ENCODE data around the gene NELFE. TPM values are rescaled to one million over a fixed set of nuclear protein-coding genes. Genes with fewer than 3 reads are reported as not detected.

NELFE gene
- total RNA-seq, 1 donor from 2014 or later: 129 TPM

DNA sequence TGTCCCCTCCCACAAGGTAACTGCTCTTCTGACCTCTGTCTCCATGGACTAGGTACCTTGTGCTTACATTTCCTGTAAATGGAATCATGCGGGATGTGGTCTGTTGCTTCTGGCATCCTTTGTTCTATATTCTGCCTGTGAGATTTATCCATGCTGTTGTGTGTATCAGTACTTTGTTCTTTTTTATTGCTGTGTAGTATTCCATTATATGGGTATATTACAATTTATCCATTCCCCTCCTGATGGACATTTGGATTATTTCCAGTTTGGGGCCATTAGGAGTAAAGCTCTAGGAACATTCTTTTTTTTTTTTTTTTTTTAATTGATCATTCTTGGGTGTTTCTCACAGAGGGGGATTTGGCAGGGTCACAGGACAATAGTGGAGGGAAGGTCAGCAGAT is 27.8 kb downstream of the NELFE start:
- H3K27me3 Mint-ChIP-seq (ENCODE audit: insufficient read depth, low read depth): peaks cover 14% of the 10 kb centered on the region

DNA sequence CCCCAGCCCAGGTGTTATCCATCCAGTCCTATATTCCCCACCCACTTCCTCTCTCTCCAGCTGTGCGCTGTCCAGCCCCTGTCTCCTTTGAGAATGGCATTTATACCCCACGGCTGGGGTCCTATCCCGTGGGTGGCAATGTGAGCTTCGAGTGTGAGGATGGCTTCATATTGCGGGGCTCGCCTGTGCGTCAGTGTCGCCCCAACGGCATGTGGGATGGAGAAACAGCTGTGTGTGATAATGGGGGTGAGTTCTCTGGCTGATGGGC is 30.2 kb downstream of the NELFE start:
- H3K36me3 ChIP-seq: no peaks in the 10 kb centered on the region
- no peaks in the 10 kb centered on the region for H3K9me3 ChIP-seq (ENCODE audit: low read depth)
- H3K27ac Mint-ChIP-seq: no peak overlapping the region
- H3K9me3 Mint-ChIP-seq: peaks cover 8% of the 10 kb centered on the region
- no peaks in the 10 kb centered on the region for H3K4me1 ChIP-seq
- no peak for DNase-seq (ENCODE audit: low spot score)
- peaks cover 14% of the 10 kb centered on the region for H3K27me3 Mint-ChIP-seq (ENCODE audit: insufficient read depth, low read depth)
- H3K27me3 ChIP-seq: no peaks in the 10 kb centered on the region
- no peaks in the 10 kb centered on the region for H4K20me1 ChIP-seq (ENCODE audit: low read depth)
- no peak overlapping the region for H3K9ac ChIP-seq
- TF ChIP-seq EZH2phosphoT487 (IDR thresholded peaks at IDR 0.05): no peak
- TF ChIP-seq, protein P1, sequence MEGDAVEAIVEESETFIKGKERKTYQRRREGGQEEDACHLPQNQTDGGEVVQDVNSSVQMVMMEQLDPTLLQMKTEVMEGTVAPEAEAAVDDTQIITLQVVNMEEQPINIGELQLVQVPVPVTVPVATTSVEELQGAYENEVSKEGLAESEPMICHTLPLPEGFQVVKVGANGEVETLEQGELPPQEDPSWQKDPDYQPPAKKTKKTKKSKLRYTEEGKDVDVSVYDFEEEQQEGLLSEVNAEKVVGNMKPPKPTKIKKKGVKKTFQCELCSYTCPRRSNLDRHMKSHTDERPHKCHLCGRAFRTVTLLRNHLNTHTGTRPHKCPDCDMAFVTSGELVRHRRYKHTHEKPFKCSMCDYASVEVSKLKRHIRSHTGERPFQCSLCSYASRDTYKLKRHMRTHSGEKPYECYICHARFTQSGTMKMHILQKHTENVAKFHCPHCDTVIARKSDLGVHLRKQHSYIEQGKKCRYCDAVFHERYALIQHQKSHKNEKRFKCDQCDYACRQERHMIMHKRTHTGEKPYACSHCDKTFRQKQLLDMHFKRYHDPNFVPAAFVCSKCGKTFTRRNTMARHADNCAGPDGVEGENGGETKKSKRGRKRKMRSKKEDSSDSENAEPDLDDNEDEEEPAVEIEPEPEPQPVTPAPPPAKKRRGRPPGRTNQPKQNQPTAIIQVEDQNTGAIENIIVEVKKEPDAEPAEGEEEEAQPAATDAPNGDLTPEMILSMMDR (IDR thresholded peaks at IDR 0.05): no peak
- H3K4me3 ChIP-seq: no peak overlapping the region
- H3K4me2 ChIP-seq: no peak overlapping the region
- H2AFZ ChIP-seq (replicated peaks): no peak overlapping the region
- H3K36me3 Mint-ChIP-seq: no peaks in the 10 kb centered on the region
- H3K27ac ChIP-seq: no peak overlapping the region
- H3K4me1 Mint-ChIP-seq: no peaks in the 10 kb centered on the region
- H3K79me2 ChIP-seq (ENCODE audit: low read depth): no peaks in the 10 kb centered on the region
- H3F3A ChIP-seq (ENCODE audit: low read depth): no peaks in the 10 kb centered on the region
- H3K4me3 Mint-ChIP-seq: peak overlapping the region; percentile 41

More for the DNA sequence above, 27.8 kb downstream of the NELFE start:
- Mint-ChIP-seq H3K36me3 (no peaks in the 10 kb centered on the region), H3K4me3 (no peak overlapping the region), H3K27ac (no peak overlapping the region), H3K9me3 (peaks cover 8% of the 10 kb centered on the region), H3K4me1 (no peaks in the 10 kb centered on the region)
- TF ChIP-seq, protein P1 (IDR thresholded peaks at IDR 0.05): no peak
- TF ChIP-seq EZH2 (IDR thresholded peaks at IDR 0.05) (no peak), EZH2phosphoT487 (IDR thresholded peaks at IDR 0.05) (no peak)
- Histone ChIP-seq H2AFZ (replicated peaks) (no peak overlapping the region), H3K79me2 (ENCODE audit: low read depth) (no peaks in the 10 kb centered on the region), H3F3A (ENCODE audit: low read depth) (no peaks in the 10 kb centered on the region), H3K4me3 (no peak overlapping the region), H3K4me2 (no peak overlapping the region), H3K27ac (no peak overlapping the region), H3K9ac (no peak overlapping the region), H4K20me1 (ENCODE audit: low read depth) (no peaks in the 10 kb centered on the region), H3K9me3 (ENCODE audit: low read depth) (no peaks in the 10 kb centered on the region), H3K36me3 (no peaks in the 10 kb centered on the region), H3K4me1 (no peaks in the 10 kb centered on the region), H3K27me3 (no peaks in the 10 kb centered on the region)
- no peak for DNase-seq (ENCODE audit: low spot score)

DNA sequence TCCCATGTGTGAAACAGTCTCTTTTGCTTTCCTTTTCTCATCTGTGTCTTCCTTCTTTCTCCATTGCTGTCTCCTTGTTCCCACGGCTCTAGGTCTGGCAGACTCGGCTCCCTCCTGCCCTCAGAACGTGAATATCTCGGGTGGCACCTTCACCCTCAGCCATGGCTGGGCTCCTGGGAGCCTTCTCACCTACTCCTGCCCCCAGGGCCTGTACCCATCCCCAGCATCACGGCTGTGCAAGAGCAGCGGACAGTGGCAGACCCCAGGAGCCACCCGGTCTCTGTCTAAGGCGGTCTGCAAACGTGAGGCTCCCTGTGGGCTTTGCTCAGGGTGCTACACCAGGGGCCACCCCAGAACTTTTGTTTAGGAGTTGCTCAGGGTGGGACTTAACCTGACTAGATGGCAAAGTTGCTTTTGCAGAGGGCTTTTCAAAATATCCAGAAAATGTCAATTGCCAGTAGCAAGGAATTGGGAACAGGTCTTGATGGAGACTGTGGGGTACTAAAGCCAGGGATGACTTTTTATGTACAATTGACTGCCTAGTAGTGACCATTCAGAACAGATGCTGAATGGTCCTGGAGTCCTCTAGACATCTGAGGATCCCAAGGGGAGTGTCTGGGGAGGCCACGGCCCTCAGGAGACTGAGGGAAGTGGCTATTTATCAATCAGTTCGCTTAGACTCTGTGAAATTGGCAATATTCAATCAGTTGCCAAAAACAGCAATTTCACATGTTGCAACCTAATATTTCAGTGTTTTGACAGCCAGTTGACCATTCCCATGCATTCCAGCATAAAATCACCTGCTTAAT is 30.7 kb downstream of the NELFE start:
- Histone ChIP-seq H4K20me1 (ENCODE audit: low read depth) (no peaks in the 10 kb centered on the region), H3K4me1 (no peaks in the 10 kb centered on the region), H3K4me3 (no peak overlapping the region), H2AFZ (replicated peaks) (peak overlapping the region; percentile 50), H3K27me3 (no peaks in the 10 kb centered on the region), H3K9me3 (ENCODE audit: low read depth) (no peaks in the 10 kb centered on the region), H3K9ac (peak overlapping the region; percentile 45), H3F3A (ENCODE audit: low read depth) (no peaks in the 10 kb centered on the region), H3K4me2 (no peak overlapping the region), H3K36me3 (no peaks in the 10 kb centered on the region), H3K27ac (no peak overlapping the region), H3K79me2 (ENCODE audit: low read depth) (no peaks in the 10 kb centered on the region)
- H3K9me3 Mint-ChIP-seq: peaks cover 4% of the 10 kb centered on the region
- peaks cover 11% of the 10 kb centered on the region for H3K27me3 Mint-ChIP-seq (ENCODE audit: insufficient read depth, low read depth)
- H3K27ac Mint-ChIP-seq: no peak overlapping the region
- H3K4me1 Mint-ChIP-seq: no peaks in the 10 kb centered on the region
- DNase-seq (ENCODE audit: low spot score): no peak
- no peaks in the 10 kb centered on the region for H3K36me3 Mint-ChIP-seq
- peak overlapping the region; percentile 41 for H3K4me3 Mint-ChIP-seq
- TF ChIP-seq EZH2 (IDR thresholded peaks at IDR 0.05): no peak

- no peaks in the 10 kb centered on the region for H3K9me3 ChIP-seq (ENCODE audit: low read depth)
- H3K4me1 Mint-ChIP-seq: no peaks in the 10 kb centered on the region
- peaks cover 11% of the 10 kb centered on the region for H3K27me3 Mint-ChIP-seq (ENCODE audit: insufficient read depth, low read depth)
- no peaks in the 10 kb centered on the region for H3F3A ChIP-seq (ENCODE audit: low read depth)
- H3K27ac Mint-ChIP-seq: no peak within 1 kb of the TSS
- no peaks in the 10 kb centered on the region for H3K36me3 Mint-ChIP-seq
- H3K27me3 ChIP-seq: no peaks in the 10 kb centered on the region
- TF ChIP-seq, protein P1 (IDR thresholded peaks at IDR 0.05): no peak
- TF ChIP-seq EZH2phosphoT487 (IDR thresholded peaks at IDR 0.05): no peak
- no peak for TF ChIP-seq EZH2 (IDR thresholded peaks at IDR 0.05)
- no peak for DNase-seq (ENCODE audit: low spot score)
- no peaks in the 10 kb centered on the region for H4K20me1 ChIP-seq (ENCODE audit: low read depth)
- H3K4me3 ChIP-seq: no peak within 1 kb of the TSS
- peak within 1 kb of the TSS; percentile 50 for H2AFZ ChIP-seq (replicated peaks)
- no peaks in the 10 kb centered on the region for H3K36me3 ChIP-seq
- no peaks in the 10 kb centered on the region for H3K9me3 Mint-ChIP-seq
- H3K4me1 ChIP-seq: no peaks in the 10 kb centered on the region
- no peaks in the 10 kb centered on the region for H3K79me2 ChIP-seq (ENCODE audit: low read depth)
- H3K9ac ChIP-seq: peak within 1 kb of the TSS; percentile 45
- no peak within 1 kb of the TSS for H3K27ac ChIP-seq
- peak within 1 kb of the TSS; percentile 41 for H3K4me3 Mint-ChIP-seq
- no peak within 1 kb of the TSS for H3K4me2 ChIP-seq
These were observed 31.4 kb downstream of the NELFE start, which contains the start of gene C2 for GRCh38 chr6:31927242-31927862. Gene C2, plus strand, starts transcription at chr6:31927717. Its CDS starts 36 bp downstream, at chr6:31927753.

Measured in neural progenitor cell (in vitro differentiated cells).